NCI-H1417 treated with DMSO at 0.1 percent for 48 hours (cell line): ENCODE measurements around the gene RCOR1.

Source experiments
- DNase-seq: peaks from one replicate; lab custom pipeline; 2025; lab: John Stamatoyannopoulos, UW

RCOR1 gene

DNA sequence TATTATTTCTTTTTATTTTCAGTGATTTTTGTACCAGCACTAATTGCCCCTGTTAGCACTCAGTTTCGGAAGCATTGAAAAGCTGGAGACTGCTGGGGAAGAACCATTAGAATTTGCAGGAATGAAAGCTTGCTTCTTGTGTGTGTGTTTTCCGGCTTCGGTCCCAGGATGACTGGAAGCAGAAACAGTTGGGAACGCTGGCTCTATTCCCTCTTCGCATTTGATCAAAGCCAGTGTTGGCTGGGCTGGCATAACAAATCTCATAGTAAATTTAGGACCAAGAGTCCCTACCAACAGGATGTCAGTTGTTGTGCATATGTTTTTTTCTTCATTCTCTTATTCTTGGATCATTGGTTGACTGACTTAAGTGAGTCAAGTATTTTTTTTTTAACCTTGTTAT, 131.2 kb downstream of the RCOR1 start:
- no peak for DNase-seq

- no peak for DNase-seq
Measured at GRCh38 chr14:102726191-102726949, 133.9 kb downstream of the RCOR1 start.

GRCh38 chr14:102727336-102728095, 135.1 kb downstream of the RCOR1 start:
- DNase-seq = no peak

DNA sequence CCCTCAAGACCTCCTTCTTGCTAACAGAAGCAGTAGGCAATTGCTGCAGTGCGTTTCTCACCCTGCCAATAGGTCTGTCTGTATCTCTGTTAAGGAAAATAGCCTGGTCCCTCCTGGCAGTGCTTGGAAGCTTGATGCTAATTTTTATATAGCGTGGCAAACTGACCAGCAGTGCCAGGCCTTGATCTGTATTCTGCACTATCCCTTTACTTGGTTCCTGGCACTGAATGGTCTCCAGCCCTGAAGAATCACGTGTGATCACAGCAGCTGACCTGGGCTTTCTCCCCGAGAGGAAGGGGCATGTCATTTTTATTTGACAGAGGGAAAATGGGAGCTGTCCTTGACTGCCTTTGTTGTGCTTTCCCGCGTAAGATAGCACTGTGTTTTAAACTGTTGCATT, 136.1 kb downstream of the RCOR1 start:
- DNase-seq = no peak

GRCh38 chr14:102729268-102729667, 136.8 kb downstream of the RCOR1 start:
- DNase-seq = no peak

DNA sequence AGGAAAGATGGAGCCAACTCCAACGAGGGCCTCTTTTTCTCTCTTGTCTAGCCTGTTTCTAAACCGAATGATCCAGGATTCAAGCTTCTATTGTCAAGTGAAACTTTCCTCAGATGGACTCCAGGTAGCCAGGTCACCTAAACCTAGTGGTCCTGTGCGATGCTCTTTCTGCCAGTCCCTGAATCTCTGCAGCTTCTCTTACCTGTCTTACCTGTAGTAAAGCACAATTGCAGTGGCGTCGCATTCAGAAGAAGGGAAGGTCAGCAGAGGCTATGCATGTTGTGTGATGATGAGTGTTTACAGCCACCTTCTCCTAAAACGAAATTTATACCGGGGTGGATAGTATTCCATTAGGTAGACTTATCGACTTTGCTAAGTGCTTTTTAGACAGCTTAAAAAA, 137.4 kb downstream of the RCOR1 start:
- DNase-seq = no peak

- DNase-seq = no peak
Measured at GRCh38 chr14:102731101-102731870, 138.8 kb downstream of the RCOR1 start.

DNA sequence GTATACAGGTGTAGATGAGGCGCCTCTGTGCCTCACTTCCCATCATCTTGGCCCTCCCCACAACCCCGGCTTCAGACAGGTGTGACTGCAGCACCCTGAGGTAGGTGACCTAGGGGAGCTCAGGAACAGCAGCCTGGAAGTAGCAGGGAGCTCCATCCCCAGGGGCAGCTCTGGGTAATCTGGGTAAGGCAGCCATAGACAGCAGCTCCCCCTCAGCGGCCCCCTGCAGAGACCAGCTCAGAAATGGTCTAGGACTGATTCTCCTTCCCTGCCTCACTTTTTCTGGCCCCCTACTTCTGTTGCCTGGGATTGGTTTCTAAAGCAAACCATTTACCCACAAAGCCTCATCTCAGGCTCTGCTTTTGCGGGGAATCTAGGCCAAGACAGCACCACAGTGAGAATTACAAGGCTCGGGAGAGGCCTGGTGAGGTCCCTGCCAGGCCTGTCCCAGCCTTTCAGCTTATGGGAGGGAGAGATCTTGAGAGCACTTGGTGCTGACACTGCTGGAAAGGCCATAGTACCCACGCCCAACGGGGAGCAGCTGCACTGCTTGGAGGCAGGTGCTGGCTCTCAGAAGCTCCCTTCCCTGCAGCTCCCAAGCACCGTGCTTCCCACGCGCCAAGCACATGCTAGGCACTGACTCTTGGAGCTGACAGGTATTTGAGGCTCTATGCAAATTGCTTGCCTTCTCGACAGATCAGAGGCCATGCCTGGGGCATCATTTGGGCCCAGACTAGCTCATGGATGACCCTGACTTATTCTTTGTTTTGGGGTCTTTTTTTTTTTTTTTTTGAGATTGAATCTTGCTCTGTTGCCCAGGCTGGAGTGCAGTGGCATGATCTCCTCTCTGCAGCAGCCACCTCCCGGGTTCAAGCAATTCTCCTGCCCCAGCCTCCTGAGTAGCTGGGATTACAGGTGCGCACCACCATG, 139.7 kb downstream of the RCOR1 start:
- no peak for DNase-seq

- no peak for DNase-seq
Measured at GRCh38 chr14:102732924-102733323, 140.5 kb downstream of the RCOR1 start.

GRCh38 chr14:102733326-102733725, 140.9 kb downstream of the RCOR1 start:
- no peak for DNase-seq

GRCh38 chr14:102734436-102734835, 142.0 kb downstream of the RCOR1 start:
- DNase-seq = no peak

DNA sequence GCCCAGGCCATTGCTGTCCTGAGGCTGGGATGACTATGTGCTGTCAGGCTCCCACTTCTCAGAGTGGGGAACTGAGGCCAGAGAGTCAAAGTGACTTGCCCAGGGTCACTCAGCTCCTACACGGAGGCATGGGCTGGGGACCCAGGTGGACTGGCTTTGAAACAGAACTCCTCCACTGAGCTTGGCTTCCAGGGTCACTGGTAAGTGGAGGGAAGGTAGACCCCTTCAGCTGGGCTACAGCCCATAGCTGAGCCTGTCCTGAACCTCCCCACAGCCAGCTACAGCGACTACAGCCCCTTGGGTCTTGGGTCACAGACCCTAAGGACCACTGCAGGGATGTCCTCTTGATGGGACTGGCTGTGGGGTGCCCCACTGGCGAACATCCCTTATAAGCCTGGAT, 144.5 kb downstream of the RCOR1 start:
- DNase-seq = no peak

- no peak for DNase-seq
Measured at GRCh38 chr14:102737402-102738372, 145.2 kb downstream of the RCOR1 start.

DNA sequence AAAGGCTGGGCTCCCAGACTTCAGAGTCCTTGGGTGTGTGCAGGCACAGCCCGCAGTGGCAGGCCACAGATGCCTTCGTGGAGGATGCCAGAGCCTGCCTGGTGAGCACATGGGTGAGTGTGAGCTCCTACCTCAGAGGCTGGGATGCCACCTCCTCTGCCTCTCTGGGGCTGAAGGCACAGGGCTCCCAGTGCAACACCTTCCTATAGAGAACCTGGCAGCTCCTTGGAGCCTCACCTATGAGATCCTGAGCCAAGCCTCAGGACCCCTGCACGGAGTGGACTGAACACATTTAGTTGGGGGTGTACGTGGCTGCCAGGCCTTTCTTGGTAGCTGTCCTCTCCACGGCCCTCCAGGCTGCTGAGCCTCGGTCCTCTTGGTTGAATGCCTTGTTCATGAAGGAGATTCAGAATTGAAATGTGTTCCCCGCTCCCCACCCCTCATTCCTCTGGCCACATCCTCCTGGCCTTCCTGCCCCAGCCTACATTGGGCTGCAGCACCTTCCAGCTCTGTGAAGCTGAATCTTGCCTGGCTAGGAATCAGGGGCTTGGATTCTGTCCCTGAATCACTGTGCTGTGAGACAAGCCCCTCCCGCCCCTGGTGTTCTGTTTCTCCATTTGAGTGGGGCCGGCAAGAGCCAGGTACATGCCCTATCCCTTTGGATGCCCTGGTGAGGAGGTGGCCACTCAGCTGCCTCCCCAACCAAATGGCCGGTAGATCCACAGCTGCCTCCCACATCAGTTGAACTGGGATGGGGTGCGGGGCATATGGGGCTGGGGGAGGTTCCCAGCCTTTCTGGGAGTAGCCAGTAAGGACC, 146.1 kb downstream of the RCOR1 start:
- DNase-seq = no peak

DNA sequence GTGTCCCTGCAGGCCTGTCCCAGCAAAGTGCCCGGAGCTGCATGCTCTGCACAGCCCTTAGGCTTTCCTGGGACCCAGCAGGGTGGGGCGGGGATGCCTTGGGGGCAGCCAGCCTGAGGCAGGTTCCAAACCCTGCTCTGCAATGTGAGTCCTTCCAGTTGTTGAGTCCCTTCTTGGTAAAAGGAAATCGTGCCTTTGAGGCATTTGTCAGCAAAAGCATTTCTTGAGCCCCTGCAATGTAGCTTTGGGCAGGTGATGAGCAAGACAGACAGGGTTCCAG, 146.7 kb downstream of the RCOR1 start:
- DNase-seq = no peak

GRCh38 chr14:102746634-102747438, 154.4 kb downstream of the RCOR1 start:
- DNase-seq = no peak

DNA sequence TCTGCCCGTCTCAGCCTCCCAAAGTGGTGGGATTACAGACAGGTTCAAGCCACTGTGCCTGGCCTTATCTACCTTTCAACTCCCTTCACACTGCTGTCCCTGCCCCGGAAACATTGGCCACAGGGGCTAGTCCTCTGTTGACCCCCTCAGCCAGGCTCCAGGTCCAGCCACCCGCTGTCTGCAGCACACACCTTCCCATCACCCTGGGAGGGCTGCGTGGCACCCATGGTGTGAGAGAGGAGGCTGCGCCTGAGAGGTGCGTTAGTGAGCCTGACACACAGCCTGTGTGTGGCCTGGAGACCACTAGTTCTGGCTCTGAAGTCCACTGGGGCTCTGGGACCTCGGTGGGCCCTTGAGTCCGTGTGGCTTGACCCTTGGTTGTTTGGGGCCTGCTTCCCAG, 156.4 kb downstream of the RCOR1 start:
- no peak for DNase-seq

DNA sequence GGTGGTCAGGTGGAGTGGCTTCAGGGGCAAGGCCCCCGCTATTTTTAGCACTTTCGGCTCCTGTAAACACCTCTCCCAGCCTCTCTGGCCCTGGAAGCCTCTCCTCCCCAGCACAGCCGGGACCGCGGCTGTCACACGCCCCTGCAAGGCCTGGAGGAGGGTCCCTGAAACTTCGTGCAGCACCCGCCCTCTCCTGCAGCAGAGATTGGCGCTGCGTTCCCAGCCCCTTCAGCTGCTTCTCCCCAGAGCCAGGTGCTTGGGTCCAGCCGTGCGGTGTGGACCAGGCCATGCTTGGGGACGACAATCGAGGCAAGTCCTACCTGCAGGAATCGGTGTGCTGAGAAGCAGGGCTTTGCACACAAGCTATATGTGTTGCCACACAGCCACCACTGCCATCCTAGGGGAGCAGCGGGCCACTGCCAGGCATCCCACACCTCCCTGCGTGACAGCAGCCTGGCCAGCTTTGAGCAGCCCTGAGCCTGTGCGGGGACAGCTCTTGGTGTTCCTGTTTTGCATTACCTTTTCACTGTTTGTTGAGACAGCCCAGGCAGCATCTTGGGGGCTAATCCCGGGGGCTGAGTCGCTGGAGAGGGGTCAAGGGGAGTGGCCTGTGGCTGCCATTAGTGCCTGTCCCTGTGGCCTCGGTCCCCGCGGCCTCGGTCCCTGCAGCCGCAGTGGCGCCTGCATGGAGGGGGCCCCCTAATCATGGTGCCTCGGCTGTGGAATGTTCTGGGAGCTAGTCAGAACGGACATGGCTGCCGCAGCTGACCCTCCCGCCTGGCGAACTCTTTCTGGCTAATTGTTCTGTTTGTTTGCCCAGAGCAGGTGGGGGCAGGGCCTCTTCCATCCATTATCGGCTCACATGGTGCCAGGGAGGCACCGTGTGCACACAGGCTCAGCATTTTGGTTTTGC, 157.2 kb downstream of the RCOR1 start:
- peak; percentile 75 for DNase-seq
